ENCODE data around the gene FAM168A.

FAM168A gene

GRCh38 chr11:73392108-73393010 is 205.6 kb downstream of the FAM168A start:
- DNase-seq (ENCODE audit: low read depth in 2 of 2, low spot score in 1 of 2), result no peak

- no peak for DNase-seq (ENCODE audit: low read depth in 2 of 2, low spot score in 1 of 2)
Observed at GRCh38 chr11:73391665-73392064, 206.2 kb downstream of the FAM168A start.

- DNase-seq (ENCODE audit: low read depth in 2 of 2, low spot score in 1 of 2), result no peak
Observed at GRCh38 chr11:73390601-73391565, 207.0 kb downstream of the FAM168A start.

GRCh38 chr11:73389916-73390315 is 208.0 kb downstream of the FAM168A start:
- no peak for DNase-seq (ENCODE audit: low read depth in 2 of 2, low spot score in 1 of 2)

- DNase-seq (ENCODE audit: low read depth in 2 of 2, low spot score in 1 of 2), result no peak
Observed at GRCh38 chr11:73389134-73389525, 208.8 kb downstream of the FAM168A start.

- DNase-seq (ENCODE audit: low read depth in 2 of 2, low spot score in 1 of 2), result no peak
Observed at GRCh38 chr11:73388265-73389133, 209.4 kb downstream of the FAM168A start.

GRCh38 chr11:73387594-73388264 is 210.2 kb downstream of the FAM168A start:
- no peak for DNase-seq (ENCODE audit: low read depth in 2 of 2, low spot score in 1 of 2)

- no peak for DNase-seq (ENCODE audit: low read depth in 2 of 2, low spot score in 1 of 2)
Observed at GRCh38 chr11:73386546-73386945, 211.4 kb downstream of the FAM168A start.

- DNase-seq (ENCODE audit: low read depth in 2 of 2, low spot score in 1 of 2), result no peak
Observed at GRCh38 chr11:73386016-73386415, 211.9 kb downstream of the FAM168A start.

- DNase-seq (ENCODE audit: low read depth in 2 of 2, low spot score in 1 of 2), result peak in 1 of 2 donors; percentile 24
Observed at GRCh38 chr11:73384872-73385689, 212.8 kb downstream of the FAM168A start.

GRCh38 chr11:73384531-73384871 is 213.4 kb downstream of the FAM168A start:
- no peak for DNase-seq (ENCODE audit: low read depth in 2 of 2, low spot score in 1 of 2)

GRCh38 chr11:73384125-73384441 is 213.8 kb downstream of the FAM168A start:
- DNase-seq (ENCODE audit: low read depth in 2 of 2, low spot score in 1 of 2), result no peak

GRCh38 chr11:73383249-73384124 is 214.4 kb downstream of the FAM168A start:
- DNase-seq (ENCODE audit: low read depth in 2 of 2, low spot score in 1 of 2), result no peak

- DNase-seq (ENCODE audit: low read depth in 2 of 2, low spot score in 1 of 2), result no peak
Observed at GRCh38 chr11:73382747-73383146, 215.2 kb downstream of the FAM168A start.

GRCh38 chr11:73382183-73382582 is 215.7 kb downstream of the FAM168A start:
- DNase-seq (ENCODE audit: low read depth in 2 of 2, low spot score in 1 of 2), result no peak

- no peak for DNase-seq (ENCODE audit: low read depth in 2 of 2, low spot score in 1 of 2)
Observed at GRCh38 chr11:73381589-73381988, 216.3 kb downstream of the FAM168A start.

GRCh38 chr11:73380897-73381410 is 217.0 kb downstream of the FAM168A start:
- DNase-seq (ENCODE audit: low read depth in 2 of 2, low spot score in 1 of 2), result no peak

- DNase-seq (ENCODE audit: low read depth in 2 of 2, low spot score in 1 of 2), result no peak
Observed at GRCh38 chr11:73380331-73380730, 217.6 kb downstream of the FAM168A start.

All from stimulated activated CD8-positive, alpha-beta memory T cell treated with anti-CD3 and anti-CD28 coated beads, Interleukin-4, amount 100 ng/mL, for 4 hours (primary cell).